GM23338 (cell line): Measurements from ENCODE around the gene TTYH1. TPM values are rescaled to one million over a fixed set of nuclear protein-coding genes. Genes with fewer than 3 reads are reported as not detected.

Experiments used
- ATAC-seq: fragments of 200-7000 bp; cut with Tn5 transposase; 3 replicates; pipeline ENCODE4 v1.9.1; 2020
- DNase-seq: peaks from one replicate; pipeline ENCODE4 v3.0.0-alpha.2; 2015; ENCODE audit warnings: low spot score
- H2AFZ ChIP-seq: fragments of 200-600 bp; sonication (generic); 2 replicates; pipeline ENCODE4 v1.8.0; 2016; ENCODE audit warnings: antibody characterized with exemption, mild to moderate bottlenecking, moderate library complexity
- H3F3A ChIP-seq: fragments of 200-600 bp; sonication (generic); replicated peaks from 2 replicates; pipeline ENCODE4 v1.8.0; 2017; ENCODE audit warnings: antibody characterized with exemption, mixed run types, low read depth
- H3K27ac ChIP-seq: fragments of 200-600 bp; sonication (generic); 2 replicates; pipeline ENCODE4 v1.6.1; 2016; ENCODE audit warnings: low read depth
- H3K27me3 ChIP-seq: fragments of 200-600 bp; sonication (generic); 2 replicates; pipeline ENCODE4 v1.8.0; 2016; ENCODE audit warnings: mild to moderate bottlenecking, mixed run types, moderate library complexity; ENCODE audit not compliant: insufficient read depth
- H3K36me3 ChIP-seq: fragments of 200-600 bp; sonication (generic); 2 replicates; pipeline ENCODE4 v1.8.0; 2016; ENCODE audit warnings: mild to moderate bottlenecking; ENCODE audit not compliant: insufficient read depth
- H3K4me1 ChIP-seq: fragments of 200-600 bp; sonication (generic); 2 replicates; pipeline ENCODE4 v1.8.0; 2016; ENCODE audit warnings: mild to moderate bottlenecking, moderate library complexity; ENCODE audit not compliant: insufficient read depth
- H3K4me2 ChIP-seq: fragments of 200-600 bp; sonication (generic); 2 replicates; pipeline ENCODE4 v1.7.1; 2017; ENCODE audit warnings: mixed run types
- H3K4me3 ChIP-seq: fragments of 200-600 bp; sonication (generic); 2 replicates; pipeline ENCODE4 v1.6.1; 2016; ENCODE audit warnings: mixed run types
- H3K79me2 ChIP-seq: fragments of 200-600 bp; sonication (generic); replicated peaks from 2 replicates; pipeline ENCODE4 v1.8.0; 2017; ENCODE audit warnings: mild to moderate bottlenecking; ENCODE audit not compliant: insufficient read depth
- H3K9me2 ChIP-seq: fragments of 200-600 bp; sonication (generic); 2 replicates; pipeline ENCODE4 v1.8.0; 2017; ENCODE audit not compliant: insufficient read depth
- H4K20me1 ChIP-seq: fragments of 200-600 bp; sonication (generic); replicated peaks from 2 replicates; pipeline ENCODE4 v1.8.0; 2017; ENCODE audit warnings: mild to moderate bottlenecking; ENCODE audit not compliant: insufficient read depth
- H3K27ac Mint-ChIP-seq: 2 replicates; pipeline ENCODE4 v1.8.0; 2020; ENCODE audit warnings: inconsistent platforms, mild to moderate bottlenecking, moderate library complexity, mixed read lengths
- H3K27me3 Mint-ChIP-seq: 3 replicates; pipeline ENCODE4 v1.8.0; 2022; ENCODE audit warnings: low read depth, mild to moderate bottlenecking, moderate library complexity, mixed read lengths, inconsistent platforms; ENCODE audit not compliant: insufficient read depth, poor library complexity
- H3K36me3 Mint-ChIP-seq: 3 replicates; pipeline ENCODE4 v1.8.0; 2021; ENCODE audit warnings: low read depth, mild to moderate bottlenecking, inconsistent platforms, moderate library complexity, mixed read lengths
- H3K4me1 Mint-ChIP-seq: 3 replicates; pipeline ENCODE4 v1.8.0; 2020; ENCODE audit warnings: mild to moderate bottlenecking, inconsistent platforms, mixed read lengths
- H3K4me3 Mint-ChIP-seq: 3 replicates; pipeline ENCODE4 v1.8.0; 2021; ENCODE audit warnings: moderate library complexity, mild to moderate bottlenecking, inconsistent platforms, mixed read lengths
- H3K9me3 Mint-ChIP-seq: 3 replicates; pipeline ENCODE4 v1.8.0; 2020; ENCODE audit warnings: moderate library complexity, mild to moderate bottlenecking, inconsistent platforms, mixed read lengths
- CTCF ChIP-seq, 2 experiments: fragments of 200-600 bp in 1 of 2; sonication (generic) in 1 of 2; conservative IDR thresholded peaks; 2 replicates each; pipeline versions ENCODE4 v1.5.1 to v1.6.1; 2016 to 2017; ENCODE audit warnings: antibody characterized with exemption in 2 of 2, low read depth in 2 of 2, mild to moderate bottlenecking in 2 of 2, moderate library complexity in 1 of 2
- EZH2phosphoT487 ChIP-seq: fragments of 200-600 bp; sonication (generic); IDR thresholded peaks from one replicate; pipeline ENCODE4 v1.8.1; 2018; ENCODE audit warnings: antibody characterized with exemption; ENCODE audit not compliant: unreplicated experiment
- NANOG ChIP-seq: IDR thresholded peaks from 2 replicates; pipeline ENCODE4 v1.6.1; 2016; ENCODE audit warnings: antibody characterized with exemption, borderline replicate concordance
- POLR2AphosphoS5 ChIP-seq: IDR thresholded peaks from 2 replicates; pipeline ENCODE4 v1.6.1; 2016; ENCODE audit warnings: antibody characterized with exemption, low read depth
- STAT1 ChIP-seq: IDR thresholded peaks from one replicate; pipeline ENCODE4 v1.6.1; 2016; ENCODE audit warnings: antibody characterized with exemption; ENCODE audit not compliant: unreplicated experiment
- ZNF331 ChIP-seq: fragments of 250-450 bp; sonication (Bioruptor Pico); IDR thresholded peaks from 2 replicates; pipeline ENCODE4 v1.5.0; 2020; ENCODE audit warnings: low read depth, mild to moderate bottlenecking, moderate library complexity
- ZNF462 ChIP-seq: fragments of 250-450 bp; sonication (Bioruptor Pico); IDR thresholded peaks from 2 replicates; pipeline ENCODE4 v1.5.0; 2020; ENCODE audit warnings: mild to moderate bottlenecking, moderate library complexity
- polyA plus RNA-seq: library from polyadenylated mRNA; unstranded; fragments of >200 nt; fragmentation: Nextera tagmentation; extraction: Ambion mirVana; gene quantifications from 2 replicates; pipeline ENCODE4 v1.2.1, GENCODE V29; 2016
- total RNA-seq: library from RNA; depleted of rRNA; stranded (reverse); fragments of >200 nt; shearing (Covaris generic); gene quantifications from 2 replicates; pipeline ENCODE4 v1.2.3, GENCODE V29; 2014

TTYH1 gene
- total and polyA plus RNA-seq, 2 experiments from 2014 or later, result 18.2 to 40.8 TPM

- Histone ChIP-seq H2AFZ (no peak overlapping the region), H3K27me3 (no peaks in the 10 kb centered on the region), H3K79me2 (peaks cover 51% of the 10 kb centered on the region), H3F3A (no peaks in the 10 kb centered on the region), H4K20me1 (peaks cover 29% of the 10 kb centered on the region), H3K4me1 (peaks cover 9% of the 10 kb centered on the region), H3K4me2 (no peak overlapping the region), H3K27ac (no peak overlapping the region), H3K9me2 (no peaks in the 10 kb centered on the region), H3K4me3 (no peak overlapping the region), H3K36me3 (peaks cover 38% of the 10 kb centered on the region)
- H3K36me3 Mint-ChIP-seq, result peaks cover 68% of the 10 kb centered on the region
- no peak overlapping the region for H3K4me3 Mint-ChIP-seq
- DNase-seq, result no peak
- H3K9me3 Mint-ChIP-seq, result peaks cover 12% of the 10 kb centered on the region
- TF ChIP-seq NANOG (no peak), ZNF331 (CRISPR knock-in tag) (no peak), CTCF (conservative IDR thresholded peaks at IDR 0.05; ENCODE audit: low read depth in 2 of 2) (no peak), ZNF462 (CRISPR knock-in tag) (no peak), POLR2AphosphoS5 (no peak), EZH2phosphoT487 (no peak), STAT1 (no peak)
- ATAC-seq, result no peak
- peaks cover 17% of the 10 kb centered on the region for H3K27me3 Mint-ChIP-seq
- H3K27ac Mint-ChIP-seq, result no peak overlapping the region
- H3K4me1 Mint-ChIP-seq, result peaks cover 16% of the 10 kb centered on the region
Measured at GRCh38 chr19:54452626-54453025, 37.4 kb downstream of the TTYH1 start.
